HCT116 (cell line): Measurements from ENCODE around the gene PEF1. TPM values are rescaled to one million over a fixed set of nuclear protein-coding genes. Genes with fewer than 3 reads are reported as not detected.

Experiments
- ATAC-seq: fragments of 200-7000 bp; cut with Tn5 transposase; 2 replicates; pipeline ENCODE4 v1.9.1; 2020; ENCODE audit warnings: mild to moderate bottlenecking, moderate library complexity
- BruUV-seq: library from RNA; stranded (reverse); fragments of 400-500 nt; replicated peaks from 2 replicates; lab custom pipeline; 2021; lab: Mats Ljungman, UMichigan
- CTCF ChIA-PET: fragments of 300-600 bp; sonication (Branson Sonifier 250); formaldehyde crosslinking; loops from one replicate; lab custom pipeline; 2021; ENCODE audit warnings: antibody characterized with exemption; lab: Charles Lee
- POLR2A ChIA-PET: fragments of 300-600, 350-600 bp; sonication (Branson Sonifier 250); formaldehyde crosslinking; loops from one replicate; lab custom pipeline; 2021; ENCODE audit warnings: antibody characterized with exemption; lab: Charles Lee
- RAD21 ChIA-PET, 2 experiments: fragments of 300-600 bp; sonication (Branson Sonifier 250); formaldehyde crosslinking; loops; one replicate each; lab custom pipeline; 2023; ENCODE audit warnings: low total read pairs in 2 of 2; ENCODE audit not compliant: uncharacterized antibody in 2 of 2, unreplicated experiment in 2 of 2, low non-redundant PET in 1 of 2; lab: Charles Lee
- DNase-seq: peaks from one replicate; pipeline ENCODE4 v3.0.0-alpha.2; 2010; ENCODE audit warnings: low read depth, low spot score
- H2AFZ ChIP-seq: fragments of 200-600 bp; shearing (Covaris generic), sonication (generic); 2 replicates; pipeline ENCODE4 v1.6.1; 2017; ENCODE audit warnings: low read depth, mixed run types, mixed read lengths, antibody characterized with exemption, low read length; ENCODE audit not compliant: poor library complexity, severe bottlenecking
- H3K27ac ChIP-seq: 2 replicates; pipeline ENCODE4 v1.5.1; 2012; ENCODE audit warnings: low read depth, low read length
- H3K27me3 ChIP-seq: fragments of 200-600 bp; sonication (generic); 2 replicates; pipeline ENCODE4 v1.6.1; 2016; ENCODE audit warnings: mixed run types, low read length, mixed read lengths; ENCODE audit not compliant: insufficient read depth
- H3K36me3 ChIP-seq, 2 experiments: fragments of 200-500 bp in 1 of 2; fragments of 200-600 bp in 1 of 2; sonication (Bioruptor generic) in 1 of 2; sonication (generic) in 1 of 2; 2 replicates each; pipeline versions ENCODE4 v1.5.1 to v1.6.1; 2014 to 2016; ENCODE audit warnings: low read length in 2 of 2, inconsistent platforms in 1 of 2, mixed read lengths in 1 of 2, mixed run types in 1 of 2; ENCODE audit not compliant: insufficient read depth in 2 of 2, control insufficient read depth in 1 of 2
- H3K4me1 ChIP-seq, 2 experiments: fragments of 200-600 bp in 1 of 2; sonication (generic) in 1 of 2; 2 replicates each; pipeline versions ENCODE4 v1.5.1 to v1.6.1; 2012 to 2017; ENCODE audit warnings: low read length in 2 of 2, inconsistent platforms in 1 of 2, mild to moderate bottlenecking in 1 of 2, mixed read lengths in 1 of 2, mixed run types in 1 of 2, moderate library complexity in 1 of 2; ENCODE audit not compliant: insufficient read depth in 2 of 2, control insufficient read depth in 1 of 2
- H3K4me2 ChIP-seq: fragments of 200-600 bp; sonication (generic); 2 replicates; pipeline ENCODE4 v1.6.1; 2017; ENCODE audit warnings: mixed run types, low read length, mixed read lengths
- H3K4me3 ChIP-seq, 2 experiments: fragments of 200-600 bp in 1 of 2; sonication (generic) in 1 of 2; replicated peaks in 1 of 2; 2 replicates each; pipeline ENCODE4 v1.5.1; 2011 to 2016; ENCODE audit warnings: low read length in 2 of 2, control low read depth in 1 of 2, low read depth in 1 of 2, mild to moderate bottlenecking in 1 of 2, mixed read lengths in 1 of 2, mixed run types in 1 of 2
- H3K79me2 ChIP-seq: fragments of 200-600 bp; sonication (generic); 2 replicates; pipeline ENCODE4 v1.6.1; 2017; ENCODE audit warnings: mild to moderate bottlenecking, mixed run types, low read length, moderate library complexity, mixed read lengths; ENCODE audit not compliant: insufficient read depth
- H3K9ac ChIP-seq: fragments of 200-600 bp; sonication (generic); 2 replicates; pipeline ENCODE4 v1.6.1; 2016; ENCODE audit warnings: low read length, mixed read lengths
- H3K9me2 ChIP-seq: fragments of 200-600 bp; sonication (generic), shearing (Covaris generic); 2 replicates; pipeline ENCODE4 v1.6.1; 2017; ENCODE audit warnings: mixed run types, mild to moderate bottlenecking, moderate library complexity; ENCODE audit not compliant: insufficient read depth
- H3K9me3 ChIP-seq, 2 experiments: fragments of 200-500 bp in 1 of 2; fragments of 200-600 bp in 1 of 2; sonication (Bioruptor generic) in 1 of 2; sonication (generic) in 1 of 2; 2 replicates each; pipeline ENCODE4 v1.6.1; 2014 to 2017; ENCODE audit warnings: low read length in 2 of 2, mixed read lengths in 2 of 2, inconsistent platforms in 1 of 2, low read depth in 1 of 2, mild to moderate bottlenecking in 1 of 2, mixed run types in 1 of 2, moderate library complexity in 1 of 2; ENCODE audit not compliant: control insufficient read depth in 1 of 2, insufficient read depth in 1 of 2
- H4K20me1 ChIP-seq: fragments of 200-600 bp; sonication (generic), shearing (Covaris generic); 2 replicates; pipeline ENCODE4 v1.6.1; 2017; ENCODE audit warnings: mixed run types, mild to moderate bottlenecking, moderate library complexity; ENCODE audit not compliant: insufficient read depth
- ATF3 ChIP-seq: IDR thresholded peaks from 2 replicates; pipeline ENCODE4 v1.6.1; 2012
- EZH2 ChIP-seq: fragments of 200-600 bp; sonication (generic); IDR thresholded peaks from 2 replicates; pipeline ENCODE4 v1.6.1; 2017; ENCODE audit warnings: antibody characterized with exemption, mixed run types
- POLR2A ChIP-seq: IDR thresholded peaks from 2 replicates; pipeline ENCODE4 v1.7.0; 2011; ENCODE audit warnings: borderline replicate concordance; ENCODE audit not compliant: insufficient read depth, insufficient read length; ENCODE audit errors: extremely low read depth
- intact Hi-C: fragments of 100-400 bp; cut with micrococcal nuclease; formaldehyde crosslinking; loops from 2 replicates; pipeline ENCODE4 v1.10.0; 2022
- total RNA-seq: library from RNA; stranded (reverse); gene quantifications from one replicate; pipeline ENCODE4 v1.2.1, GENCODE V29; 2021; ENCODE audit not compliant: unreplicated experiment
- TF ChIP-seq, protein P1 (sequence below): IDR thresholded peaks from 2 replicates; pipeline ENCODE4 v1.6.1; 2012; ENCODE audit warnings: low read depth

Gene PEF1
- total RNA-seq, 1 experiment from 2014 or later = 37.6 TPM

DNA sequence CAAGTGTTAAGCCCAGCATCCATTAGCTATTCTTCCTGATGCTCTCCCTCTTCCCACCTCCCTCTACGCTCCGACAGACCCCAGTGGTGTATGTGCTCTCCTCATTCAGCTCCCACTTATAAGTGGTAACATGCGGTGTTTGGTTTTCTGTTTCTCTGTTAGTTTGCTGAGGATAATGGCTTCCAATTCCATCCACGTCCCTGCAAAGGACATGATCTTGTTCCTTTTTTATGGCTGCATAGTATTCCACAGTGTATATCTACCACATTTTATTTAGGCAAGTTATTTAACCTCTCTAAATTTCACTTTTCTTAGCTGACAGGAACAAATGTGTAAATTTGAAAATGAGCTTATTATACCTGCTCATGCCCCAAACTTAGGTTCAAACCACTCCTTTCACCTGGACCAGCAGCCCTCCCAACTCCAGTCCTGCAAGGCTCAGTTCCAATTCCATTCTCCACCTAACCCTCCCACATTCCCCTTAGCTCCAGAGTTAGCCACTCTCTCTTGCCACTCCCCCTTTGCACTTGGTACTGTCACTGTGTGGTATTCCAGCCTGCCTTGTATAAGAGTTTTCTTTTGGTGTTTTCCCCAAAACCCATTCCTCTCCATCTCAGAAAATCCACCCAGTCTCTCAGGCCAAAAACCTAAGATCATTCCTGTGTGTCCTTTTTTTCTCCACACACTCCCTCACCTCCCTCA lies 1.7 kb upstream of the PEF1 start:
- Histone ChIP-seq H3K4me3 (no peak overlapping the region; a peak in 1 of 4 replicates), H3K9me3 (no peaks in the 10 kb centered on the region), H3K27ac (no peak overlapping the region), H3K9me2 (no peaks in the 10 kb centered on the region), H3K79me2 (peaks cover 27% of the 10 kb centered on the region), H3K27me3 (no peaks in the 10 kb centered on the region), H3K9ac (no peak overlapping the region), H4K20me1 (no peaks in the 10 kb centered on the region), H3K4me1 (peaks cover 8 to 20% of the 10 kb centered on the region in 2 experiments; a peak in 3 of 4 replicates), H3K36me3 (no peaks in the 10 kb centered on the region), H2AFZ (no peak overlapping the region), H3K4me2 (peak overlapping the region; percentile 83; the same call in 1 of the 2 replicates)
- TF ChIP-seq EZH2 (no peak), POLR2A (no peak), ATF3 (no peak)
- TF ChIP-seq, protein P1, sequence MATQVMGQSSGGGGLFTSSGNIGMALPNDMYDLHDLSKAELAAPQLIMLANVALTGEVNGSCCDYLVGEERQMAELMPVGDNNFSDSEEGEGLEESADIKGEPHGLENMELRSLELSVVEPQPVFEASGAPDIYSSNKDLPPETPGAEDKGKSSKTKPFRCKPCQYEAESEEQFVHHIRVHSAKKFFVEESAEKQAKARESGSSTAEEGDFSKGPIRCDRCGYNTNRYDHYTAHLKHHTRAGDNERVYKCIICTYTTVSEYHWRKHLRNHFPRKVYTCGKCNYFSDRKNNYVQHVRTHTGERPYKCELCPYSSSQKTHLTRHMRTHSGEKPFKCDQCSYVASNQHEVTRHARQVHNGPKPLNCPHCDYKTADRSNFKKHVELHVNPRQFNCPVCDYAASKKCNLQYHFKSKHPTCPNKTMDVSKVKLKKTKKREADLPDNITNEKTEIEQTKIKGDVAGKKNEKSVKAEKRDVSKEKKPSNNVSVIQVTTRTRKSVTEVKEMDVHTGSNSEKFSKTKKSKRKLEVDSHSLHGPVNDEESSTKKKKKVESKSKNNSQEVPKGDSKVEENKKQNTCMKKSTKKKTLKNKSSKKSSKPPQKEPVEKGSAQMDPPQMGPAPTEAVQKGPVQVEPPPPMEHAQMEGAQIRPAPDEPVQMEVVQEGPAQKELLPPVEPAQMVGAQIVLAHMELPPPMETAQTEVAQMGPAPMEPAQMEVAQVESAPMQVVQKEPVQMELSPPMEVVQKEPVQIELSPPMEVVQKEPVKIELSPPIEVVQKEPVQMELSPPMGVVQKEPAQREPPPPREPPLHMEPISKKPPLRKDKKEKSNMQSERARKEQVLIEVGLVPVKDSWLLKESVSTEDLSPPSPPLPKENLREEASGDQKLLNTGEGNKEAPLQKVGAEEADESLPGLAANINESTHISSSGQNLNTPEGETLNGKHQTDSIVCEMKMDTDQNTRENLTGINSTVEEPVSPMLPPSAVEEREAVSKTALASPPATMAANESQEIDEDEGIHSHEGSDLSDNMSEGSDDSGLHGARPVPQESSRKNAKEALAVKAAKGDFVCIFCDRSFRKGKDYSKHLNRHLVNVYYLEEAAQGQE = no peak
- RAD21 ChIA-PET = no interaction called here
- intact Hi-C loops = no loop called here
- POLR2A ChIA-PET = no interaction called here
- no TSS peak for BruUV-seq
- ATAC-seq = no peak
- CTCF ChIA-PET = no interaction called here
- no peak for DNase-seq
